ENCODE results near the gene OPHN1. TPM values are rescaled to one million over a fixed set of nuclear protein-coding genes. Genes with fewer than 3 reads are reported as not detected.
"Not testable (repeated sequence)": the region's sequence is repeated elsewhere in the genome, so short reads cannot be mapped to it uniquely, and the experiment has no call there.

Gene OPHN1
- total RNA-seq, 1 experiment from 2014 or later: 4.4 TPM

DNA sequence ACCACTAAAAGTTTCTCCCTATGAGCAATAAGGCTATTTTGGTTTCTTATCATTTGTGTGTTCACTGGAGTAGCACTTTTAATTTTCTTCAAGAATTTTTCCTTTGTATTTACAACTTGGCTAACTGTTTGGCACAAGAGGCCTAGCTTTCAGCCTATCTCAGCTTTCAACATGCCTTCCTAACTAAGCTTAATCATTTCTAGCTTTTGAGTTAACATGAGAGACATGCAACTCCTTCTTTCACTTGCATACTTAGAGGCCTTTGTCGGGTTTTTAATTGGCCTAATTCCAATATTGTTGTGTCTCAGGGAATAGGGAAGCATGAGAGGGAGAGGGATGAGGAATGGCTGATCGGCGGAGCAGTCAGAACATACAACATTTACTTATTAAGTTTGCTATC, 349.8 kb downstream of the OPHN1 start:
- POLR2A ChIA-PET: no interaction called here
- ATAC-seq (no peak), DNase-seq (ENCODE audit: low spot score) (no peak)
- CTCF ChIA-PET: no interaction called here
- H3K27ac Mint-ChIP-seq: no peak overlapping the region
- no peak overlapping the region for H3K4me3 Mint-ChIP-seq
- no peaks in the 10 kb centered on the region for H3K27me3 Mint-ChIP-seq (ENCODE audit: low read depth)
- H3K4me1 Mint-ChIP-seq: no peaks in the 10 kb centered on the region
- no peak for TF ChIP-seq RELA (CRISPR knock-in tag; IDR thresholded peaks at IDR 0.05; ENCODE audit: borderline replicate concordance)
- no peaks in the 10 kb centered on the region for H3K9me3 Mint-ChIP-seq
- no peaks in the 10 kb centered on the region for H3K36me3 Mint-ChIP-seq

DNA sequence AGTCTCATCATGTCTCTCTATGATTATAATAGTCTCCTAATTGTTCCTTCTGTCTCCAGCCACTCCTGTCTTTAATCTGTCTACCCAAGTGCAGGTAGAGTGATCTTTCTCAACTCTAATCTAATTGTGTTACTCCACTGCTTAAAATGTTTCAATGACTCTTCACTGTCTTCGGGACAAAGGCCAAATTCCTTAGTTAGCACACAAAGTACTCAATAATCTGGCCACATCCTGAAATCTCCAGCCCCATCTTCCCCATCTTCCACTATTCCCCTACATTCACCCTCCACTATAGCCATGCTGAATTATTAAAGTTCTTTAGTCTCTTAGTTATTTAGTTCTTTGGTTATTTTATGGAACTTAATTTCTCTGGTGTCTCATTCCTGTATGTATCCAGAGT, 353.3 kb downstream of the OPHN1 start:
- no peaks in the 10 kb centered on the region for H3K36me3 Mint-ChIP-seq
- no peak for ATAC-seq
- ChIA-PET CTCF (no interaction called here), POLR2A (no interaction called here)
- no peak overlapping the region for H3K27ac Mint-ChIP-seq
- H3K4me1 Mint-ChIP-seq: peaks cover 1% of the 10 kb centered on the region; the same call in 1 of the 2 replicates
- no peak for DNase-seq (ENCODE audit: low spot score)
- H3K4me3 Mint-ChIP-seq: no peak overlapping the region
- TF ChIP-seq, protein P1, sequence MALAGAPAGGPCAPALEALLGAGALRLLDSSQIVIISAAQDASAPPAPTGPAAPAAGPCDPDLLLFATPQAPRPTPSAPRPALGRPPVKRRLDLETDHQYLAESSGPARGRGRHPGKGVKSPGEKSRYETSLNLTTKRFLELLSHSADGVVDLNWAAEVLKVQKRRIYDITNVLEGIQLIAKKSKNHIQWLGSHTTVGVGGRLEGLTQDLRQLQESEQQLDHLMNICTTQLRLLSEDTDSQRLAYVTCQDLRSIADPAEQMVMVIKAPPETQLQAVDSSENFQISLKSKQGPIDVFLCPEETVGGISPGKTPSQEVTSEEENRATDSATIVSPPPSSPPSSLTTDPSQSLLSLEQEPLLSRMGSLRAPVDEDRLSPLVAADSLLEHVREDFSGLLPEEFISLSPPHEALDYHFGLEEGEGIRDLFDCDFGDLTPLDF (CRISPR knock-in tag; IDR thresholded peaks at IDR 0.05): no peak
- TF ChIP-seq JAZF1 (CRISPR knock-in tag; IDR thresholded peaks at IDR 0.05) (no peak), MXD4 (CRISPR knock-in tag; IDR thresholded peaks at IDR 0.05; ENCODE audit: borderline replicate concordance) (no peak), ZNF232 (CRISPR knock-in tag; IDR thresholded peaks at IDR 0.05) (no peak), ZNF396 (CRISPR knock-in tag; IDR thresholded peaks at IDR 0.05; ENCODE audit: borderline replicate concordance) (no peak), SP1 (CRISPR knock-in tag; conservative IDR thresholded peaks at IDR 0.05) (no peak), NR3C1 (CRISPR knock-in tag; conservative IDR thresholded peaks at IDR 0.05; ENCODE audit: low read depth) (no peak), RELA (CRISPR knock-in tag; IDR thresholded peaks at IDR 0.05; ENCODE audit: borderline replicate concordance) (no peak), GABPB1 (CRISPR knock-in tag; IDR thresholded peaks at IDR 0.05) (no peak), ZNF671 (CRISPR knock-in tag; IDR thresholded peaks at IDR 0.05) (no peak)
- TF ChIP-seq, protein P2, sequence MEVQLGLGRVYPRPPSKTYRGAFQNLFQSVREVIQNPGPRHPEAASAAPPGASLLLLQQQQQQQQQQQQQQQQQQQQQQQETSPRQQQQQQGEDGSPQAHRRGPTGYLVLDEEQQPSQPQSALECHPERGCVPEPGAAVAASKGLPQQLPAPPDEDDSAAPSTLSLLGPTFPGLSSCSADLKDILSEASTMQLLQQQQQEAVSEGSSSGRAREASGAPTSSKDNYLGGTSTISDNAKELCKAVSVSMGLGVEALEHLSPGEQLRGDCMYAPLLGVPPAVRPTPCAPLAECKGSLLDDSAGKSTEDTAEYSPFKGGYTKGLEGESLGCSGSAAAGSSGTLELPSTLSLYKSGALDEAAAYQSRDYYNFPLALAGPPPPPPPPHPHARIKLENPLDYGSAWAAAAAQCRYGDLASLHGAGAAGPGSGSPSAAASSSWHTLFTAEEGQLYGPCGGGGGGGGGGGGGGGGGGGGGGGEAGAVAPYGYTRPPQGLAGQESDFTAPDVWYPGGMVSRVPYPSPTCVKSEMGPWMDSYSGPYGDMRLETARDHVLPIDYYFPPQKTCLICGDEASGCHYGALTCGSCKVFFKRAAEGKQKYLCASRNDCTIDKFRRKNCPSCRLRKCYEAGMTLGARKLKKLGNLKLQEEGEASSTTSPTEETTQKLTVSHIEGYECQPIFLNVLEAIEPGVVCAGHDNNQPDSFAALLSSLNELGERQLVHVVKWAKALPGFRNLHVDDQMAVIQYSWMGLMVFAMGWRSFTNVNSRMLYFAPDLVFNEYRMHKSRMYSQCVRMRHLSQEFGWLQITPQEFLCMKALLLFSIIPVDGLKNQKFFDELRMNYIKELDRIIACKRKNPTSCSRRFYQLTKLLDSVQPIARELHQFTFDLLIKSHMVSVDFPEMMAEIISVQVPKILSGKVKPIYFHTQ (CRISPR knock-in tag; IDR thresholded peaks at IDR 0.05): no peak
- TF ChIP-seq, protein P3, sequence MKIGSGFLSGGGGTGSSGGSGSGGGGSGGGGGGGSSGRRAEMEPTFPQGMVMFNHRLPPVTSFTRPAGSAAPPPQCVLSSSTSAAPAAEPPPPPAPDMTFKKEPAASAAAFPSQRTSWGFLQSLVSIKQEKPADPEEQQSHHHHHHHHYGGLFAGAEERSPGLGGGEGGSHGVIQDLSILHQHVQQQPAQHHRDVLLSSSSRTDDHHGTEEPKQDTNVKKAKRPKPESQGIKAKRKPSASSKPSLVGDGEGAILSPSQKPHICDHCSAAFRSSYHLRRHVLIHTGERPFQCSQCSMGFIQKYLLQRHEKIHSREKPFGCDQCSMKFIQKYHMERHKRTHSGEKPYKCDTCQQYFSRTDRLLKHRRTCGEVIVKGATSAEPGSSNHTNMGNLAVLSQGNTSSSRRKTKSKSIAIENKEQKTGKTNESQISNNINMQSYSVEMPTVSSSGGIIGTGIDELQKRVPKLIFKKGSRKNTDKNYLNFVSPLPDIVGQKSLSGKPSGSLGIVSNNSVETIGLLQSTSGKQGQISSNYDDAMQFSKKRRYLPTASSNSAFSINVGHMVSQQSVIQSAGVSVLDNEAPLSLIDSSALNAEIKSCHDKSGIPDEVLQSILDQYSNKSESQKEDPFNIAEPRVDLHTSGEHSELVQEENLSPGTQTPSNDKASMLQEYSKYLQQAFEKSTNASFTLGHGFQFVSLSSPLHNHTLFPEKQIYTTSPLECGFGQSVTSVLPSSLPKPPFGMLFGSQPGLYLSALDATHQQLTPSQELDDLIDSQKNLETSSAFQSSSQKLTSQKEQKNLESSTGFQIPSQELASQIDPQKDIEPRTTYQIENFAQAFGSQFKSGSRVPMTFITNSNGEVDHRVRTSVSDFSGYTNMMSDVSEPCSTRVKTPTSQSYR (CRISPR knock-in tag; IDR thresholded peaks at IDR 0.05): no peak
- TF ChIP-seq, protein P4, sequence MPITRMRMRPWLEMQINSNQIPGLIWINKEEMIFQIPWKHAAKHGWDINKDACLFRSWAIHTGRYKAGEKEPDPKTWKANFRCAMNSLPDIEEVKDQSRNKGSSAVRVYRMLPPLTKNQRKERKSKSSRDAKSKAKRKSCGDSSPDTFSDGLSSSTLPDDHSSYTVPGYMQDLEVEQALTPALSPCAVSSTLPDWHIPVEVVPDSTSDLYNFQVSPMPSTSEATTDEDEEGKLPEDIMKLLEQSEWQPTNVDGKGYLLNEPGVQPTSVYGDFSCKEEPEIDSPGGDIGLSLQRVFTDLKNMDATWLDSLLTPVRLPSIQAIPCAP (CRISPR knock-in tag; IDR thresholded peaks at IDR 0.05): no peak
- TF ChIP-seq, protein P5, sequence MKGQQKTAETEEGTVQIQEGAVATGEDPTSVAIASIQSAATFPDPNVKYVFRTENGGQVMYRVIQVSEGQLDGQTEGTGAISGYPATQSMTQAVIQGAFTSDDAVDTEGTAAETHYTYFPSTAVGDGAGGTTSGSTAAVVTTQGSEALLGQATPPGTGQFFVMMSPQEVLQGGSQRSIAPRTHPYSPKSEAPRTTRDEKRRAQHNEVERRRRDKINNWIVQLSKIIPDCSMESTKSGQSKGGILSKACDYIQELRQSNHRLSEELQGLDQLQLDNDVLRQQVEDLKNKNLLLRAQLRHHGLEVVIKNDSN (CRISPR knock-in tag; IDR thresholded peaks at IDR 0.05): no peak
- TF ChIP-seq, protein P6, sequence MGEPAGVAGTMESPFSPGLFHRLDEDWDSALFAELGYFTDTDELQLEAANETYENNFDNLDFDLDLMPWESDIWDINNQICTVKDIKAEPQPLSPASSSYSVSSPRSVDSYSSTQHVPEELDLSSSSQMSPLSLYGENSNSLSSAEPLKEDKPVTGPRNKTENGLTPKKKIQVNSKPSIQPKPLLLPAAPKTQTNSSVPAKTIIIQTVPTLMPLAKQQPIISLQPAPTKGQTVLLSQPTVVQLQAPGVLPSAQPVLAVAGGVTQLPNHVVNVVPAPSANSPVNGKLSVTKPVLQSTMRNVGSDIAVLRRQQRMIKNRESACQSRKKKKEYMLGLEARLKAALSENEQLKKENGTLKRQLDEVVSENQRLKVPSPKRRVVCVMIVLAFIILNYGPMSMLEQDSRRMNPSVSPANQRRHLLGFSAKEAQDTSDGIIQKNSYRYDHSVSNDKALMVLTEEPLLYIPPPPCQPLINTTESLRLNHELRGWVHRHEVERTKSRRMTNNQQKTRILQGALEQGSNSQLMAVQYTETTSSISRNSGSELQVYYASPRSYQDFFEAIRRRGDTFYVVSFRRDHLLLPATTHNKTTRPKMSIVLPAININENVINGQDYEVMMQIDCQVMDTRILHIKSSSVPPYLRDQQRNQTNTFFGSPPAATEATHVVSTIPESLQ (CRISPR knock-in tag; IDR thresholded peaks at IDR 0.05): no peak
- H3K27me3 Mint-ChIP-seq (ENCODE audit: low read depth): no peaks in the 10 kb centered on the region
- no peaks in the 10 kb centered on the region; the same call in 1 of the 2 replicates for H3K9me3 Mint-ChIP-seq

DNA sequence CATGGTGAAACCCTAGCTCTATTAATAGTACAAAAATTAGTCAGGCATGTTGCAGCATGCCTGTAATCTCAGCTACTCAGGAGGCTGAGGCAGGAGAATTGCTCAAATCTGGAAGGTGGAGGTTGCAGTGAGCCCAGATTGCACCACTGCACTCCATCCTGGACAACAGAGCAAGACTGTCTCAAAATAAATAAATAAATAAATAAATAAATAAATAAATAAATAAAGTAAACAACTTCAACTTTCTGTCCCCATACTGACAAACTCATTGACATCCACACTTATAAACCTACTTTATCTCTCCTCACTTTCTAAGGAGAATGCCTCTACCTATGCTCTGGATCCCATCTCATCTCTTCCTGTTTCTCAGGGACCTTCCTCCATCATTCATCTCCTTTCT, 354.5 kb downstream of the OPHN1 start:
- H3K27ac Mint-ChIP-seq; H3K4me3 Mint-ChIP-seq; H3K36me3 Mint-ChIP-seq; POLR2A ChIA-PET; ATAC-seq; CTCF ChIA-PET; H3K4me1 Mint-ChIP-seq; H3K9me3 Mint-ChIP-seq; DNase-seq (ENCODE audit: low spot score); H3K27me3 Mint-ChIP-seq (ENCODE audit: low read depth): not testable (repeated sequence)
